Omental fat pad (tissue), 4 donors: ENCODE measurements around the gene MFSD12. TPM values are rescaled to one million over a fixed set of nuclear protein-coding genes. Genes with fewer than 3 reads are reported as not detected.

Source experiments
- ATAC-seq: fragments of 150-250 bp; one replicate; pipeline ENCODE4 v1.9.1; 2016; ENCODE audit warnings: mild to moderate bottlenecking, moderate library complexity; ENCODE audit not compliant: low FRiP score
- DNase-seq: peaks from one replicate; pipeline ENCODE4 v3.0.0-alpha.2; 2019; ENCODE audit warnings: low spot score
- CTCF ChIP-seq, 3 donors: fragments of 450-650 bp; IDR thresholded peaks; one replicate each; pipeline ENCODE4 v1.5.1; 2016 to 2017; ENCODE audit warnings: antibody characterized with exemption in 3 of 3, mild to moderate bottlenecking in 3 of 3, moderate library complexity in 2 of 3
- total RNA-seq, 4 donors: library from RNA; depleted of rRNA; stranded (reverse); fragments of >200 nt; gene quantifications; one replicate each; pipeline ENCODE4 v1.1.0, GENCODE V29; 2016

MFSD12 gene
- total RNA-seq, 4 donors from 2014 or later: 27.7 to 127 (median 53.3) TPM

GRCh38 chr19:3547301-3547731 lies 10.1 kb downstream of the MFSD12 start:
- no peak for TF ChIP-seq CTCF (IDR thresholded peaks at IDR 0.05)
- DNase-seq: no peak
- no peak for ATAC-seq

GRCh38 chr19:3546119-3546518 lies 11.3 kb downstream of the MFSD12 start:
- DNase-seq: no peak
- no peak for ATAC-seq
- TF ChIP-seq CTCF (IDR thresholded peaks at IDR 0.05): no peak

GRCh38 chr19:3545669-3546034 lies 11.7 kb downstream of the MFSD12 start:
- DNase-seq (no peak), ATAC-seq (no peak)
- TF ChIP-seq CTCF (IDR thresholded peaks at IDR 0.05): no peak

GRCh38 chr19:3544742-3545668 lies 12.4 kb downstream of the MFSD12 start:
- peak; percentile 87 for DNase-seq
- peak in 1 of 3 donors; percentile 47 for TF ChIP-seq CTCF (IDR thresholded peaks at IDR 0.05)
- no peak for ATAC-seq

GRCh38 chr19:3544058-3544376 lies 13.4 kb downstream of the MFSD12 start:
- no peak for ATAC-seq
- no peak for TF ChIP-seq CTCF (IDR thresholded peaks at IDR 0.05)
- no peak for DNase-seq

GRCh38 chr19:3543150-3544057 lies 14.0 kb downstream of the MFSD12 start:
- ATAC-seq (no peak), DNase-seq (no peak)
- TF ChIP-seq CTCF (IDR thresholded peaks at IDR 0.05): no peak
